Trophoblast cell (in vitro differentiated cells and primary cell): Measurements from ENCODE around the gene RNGTT.
A peak's percentile ranks its signal among the peaks of the same experiment; 100 is the strongest.
"Not testable (repeated sequence)": the region's sequence is repeated elsewhere in the genome, so short reads cannot be mapped to it uniquely, and the experiment has no call there.

Experiments
- DNase-seq, 2 donors: peaks; one replicate each; pipeline ENCODE4 v3.0.0-alpha.2; 2016
- H2AFZ ChIP-seq: 2 replicates; pipeline ENCODE4 v1.6.1; 2013; ENCODE audit warnings: low read length, moderate library complexity, mild to moderate bottlenecking; ENCODE audit not compliant: insufficient read depth, poor library complexity
- H2AK5ac ChIP-seq: 2 replicates; pipeline ENCODE4 v1.6.1; 2013; ENCODE audit warnings: mild to moderate bottlenecking, low read length
- H2BK120ac ChIP-seq: 2 replicates; pipeline ENCODE4 v1.6.1; 2013; ENCODE audit warnings: low read length, mild to moderate bottlenecking, moderate library complexity; ENCODE audit not compliant: insufficient read depth, poor library complexity
- H2BK12ac ChIP-seq: 2 replicates; pipeline ENCODE4 v1.6.1; 2013; ENCODE audit warnings: mild to moderate bottlenecking, low read length, moderate library complexity
- H2BK5ac ChIP-seq: 2 replicates; pipeline ENCODE4 v1.6.1; 2013; ENCODE audit warnings: low read length, low read depth, moderate library complexity, mild to moderate bottlenecking; ENCODE audit not compliant: poor library complexity
- H3K14ac ChIP-seq: 2 replicates; pipeline ENCODE4 v1.6.1; 2013; ENCODE audit warnings: mild to moderate bottlenecking, low read length
- H3K18ac ChIP-seq: 2 replicates; pipeline ENCODE4 v1.6.1; 2013; ENCODE audit warnings: mild to moderate bottlenecking, low read length
- H3K23ac ChIP-seq: 2 replicates; pipeline ENCODE4 v1.6.1; 2013; ENCODE audit warnings: low read length
- H3K27ac ChIP-seq: 2 replicates; pipeline ENCODE4 v1.5.1; 2013; ENCODE audit warnings: low read depth, mild to moderate bottlenecking, inconsistent platforms, low read length, moderate library complexity
- H3K27me3 ChIP-seq: 2 replicates; pipeline ENCODE4 v1.6.1; 2013; ENCODE audit warnings: inconsistent platforms, mild to moderate bottlenecking, low read length, moderate library complexity; ENCODE audit not compliant: insufficient read depth
- H3K36me3 ChIP-seq, 2 experiments: 1 replicate in 1 of 2; 2 replicates in 1 of 2; pipeline ENCODE4 v1.6.1; 2013; ENCODE audit warnings: low read length in 2 of 2, mild to moderate bottlenecking in 2 of 2, moderate library complexity in 1 of 2; ENCODE audit not compliant: insufficient read depth in 2 of 2, control insufficient read depth in 1 of 2
- H3K4ac ChIP-seq: 2 replicates; pipeline ENCODE4 v1.6.1; 2013; ENCODE audit warnings: low read depth, mild to moderate bottlenecking, low read length, moderate library complexity
- H3K4me1 ChIP-seq, 2 experiments: 1 replicate in 1 of 2; 2 replicates in 1 of 2; pipeline ENCODE4 v1.6.1; 2013; ENCODE audit warnings: low read length in 2 of 2, mild to moderate bottlenecking in 2 of 2, moderate library complexity in 1 of 2; ENCODE audit not compliant: insufficient read depth in 2 of 2, control insufficient read depth in 1 of 2
- H3K4me2 ChIP-seq: 2 replicates; pipeline ENCODE4 v1.6.1; 2013; ENCODE audit warnings: inconsistent platforms, mild to moderate bottlenecking, low read length, moderate library complexity
- H3K4me3 ChIP-seq: 2 replicates; pipeline ENCODE4 v1.5.1; 2013; ENCODE audit warnings: mild to moderate bottlenecking, low read depth, low read length, inconsistent platforms
- H3K79me1 ChIP-seq: one replicate; pipeline ENCODE4 v1.6.1; 2013; ENCODE audit warnings: low read length
- H3K79me2 ChIP-seq: 2 replicates; pipeline ENCODE4 v1.6.1; 2013; ENCODE audit warnings: low read length, mild to moderate bottlenecking; ENCODE audit not compliant: control insufficient read depth, insufficient read depth, poor library complexity
- H3K9ac ChIP-seq: 2 replicates; pipeline ENCODE4 v1.6.1; 2013; ENCODE audit warnings: mild to moderate bottlenecking, low read length
- H3K9me3 ChIP-seq: 2 replicates; pipeline ENCODE4 v1.6.1; 2013; ENCODE audit warnings: low read depth, mild to moderate bottlenecking, control low read depth, inconsistent platforms, low read length; ENCODE audit not compliant: insufficient read depth
- H4K12ac ChIP-seq: 2 replicates; pipeline ENCODE4 v1.6.1; 2013; ENCODE audit warnings: low read depth, mild to moderate bottlenecking, low read length, moderate library complexity
- H4K8ac ChIP-seq: 2 replicates; pipeline ENCODE4 v1.6.1; 2013; ENCODE audit warnings: low read depth, mild to moderate bottlenecking, low read length, moderate library complexity
- H4K91ac ChIP-seq: one replicate; pipeline ENCODE4 v1.6.1; 2013; ENCODE audit warnings: low read depth, mild to moderate bottlenecking, low read length, moderate library complexity
- WGBS: extraction: QIAGEN DNeasy Blood & Tissue Kit; methylation state at CpG from one replicate; pipeline ENCODE4 v1.1.7; 2013; ENCODE audit warnings: missing lambda C conversion rate; ENCODE audit not compliant: insufficient read length, insufficient coverage; ENCODE audit errors: extremely low coverage; 5-methylcytosine and 5-hydroxymethylcytosine counted together

The RNGTT gene

GRCh38 chr6:88908598-88909548 is 54.5 kb downstream of the RNGTT start:
- Histone ChIP-seq H2BK12ac (no peak overlapping the region), H3K4me1 (no peaks in the 10 kb centered on the region), H3K23ac (no peak overlapping the region), H3K9ac (no peak overlapping the region), H2AFZ (no peak overlapping the region), H4K12ac (no peak overlapping the region), H3K27ac (no peak overlapping the region), H2BK120ac (no peak overlapping the region), H3K14ac (no peak overlapping the region), H3K4me2 (no peak overlapping the region), H3K27me3 (no peaks in the 10 kb centered on the region), H3K4ac (no peak overlapping the region), H2AK5ac (no peak overlapping the region), H3K79me2 (no peaks in the 10 kb centered on the region), H3K4me3 (no peak overlapping the region), H3K9me3 (no peaks in the 10 kb centered on the region), H3K36me3 (peaks cover 3% of the 10 kb centered on the region in 2 experiments), H3K79me1 (no peaks in the 10 kb centered on the region), H4K91ac (no peak overlapping the region), H2BK5ac (no peak overlapping the region), H3K18ac (peak overlapping the region; percentile 62), H4K8ac (no peak overlapping the region)
- WGBS: no CpG with 5 or more reads among the region's 9 CpGs
- no peak for DNase-seq

GRCh38 chr6:88907148-88907547 is 56.3 kb downstream of the RNGTT start:
- not testable (repeated sequence) for H3K27me3 ChIP-seq, DNase-seq, H3K9ac ChIP-seq, H3K79me2 ChIP-seq, H2BK12ac ChIP-seq, H3K18ac ChIP-seq, H3K4me3 ChIP-seq, H2BK5ac ChIP-seq, H3K4me2 ChIP-seq, H2AFZ ChIP-seq, H4K91ac ChIP-seq, H2AK5ac ChIP-seq, H3K14ac ChIP-seq, H3K79me1 ChIP-seq, H3K4me1 ChIP-seq, H3K23ac ChIP-seq, H2BK120ac ChIP-seq, H4K8ac ChIP-seq, H3K27ac ChIP-seq, H3K9me3 ChIP-seq, H3K36me3 ChIP-seq, H3K4ac ChIP-seq, H4K12ac ChIP-seq
- WGBS: no CpG with 5 or more reads among the region's 2 CpGs

- Histone ChIP-seq H2AK5ac (no peak overlapping the region), H2BK5ac (no peak overlapping the region), H3K4ac (no peak overlapping the region), H4K8ac (no peak overlapping the region), H3K4me3 (no peak overlapping the region), H3K9me3 (no peaks in the 10 kb centered on the region), H3K23ac (no peak overlapping the region), H3K14ac (no peak overlapping the region), H3K18ac (no peak overlapping the region), H3K27ac (no peak overlapping the region), H3K4me2 (no peak overlapping the region), H3K4me1 (no peaks in the 10 kb centered on the region), H3K79me1 (no peaks in the 10 kb centered on the region), H4K91ac (no peak overlapping the region), H3K9ac (no peak overlapping the region), H3K36me3 (no peaks in the 10 kb centered on the region), H3K79me2 (no peaks in the 10 kb centered on the region), H4K12ac (no peak overlapping the region), H2BK120ac (no peak overlapping the region), H2AFZ (no peak overlapping the region), H3K27me3 (no peaks in the 10 kb centered on the region), H2BK12ac (no peak overlapping the region)
- no CpG with 5 or more reads among the region's 2 CpGs for WGBS
- peak in 1 of 2 donors; percentile 8 for DNase-seq
Measured at GRCh38 chr6:88899569-88900316, 63.7 kb downstream of the RNGTT start.

GRCh38 chr6:88895911-88896310 is 67.5 kb downstream of the RNGTT start:
- no peak overlapping the region for H3K4me3 ChIP-seq
- H4K91ac ChIP-seq: no peak overlapping the region
- no peak overlapping the region for H2BK120ac ChIP-seq
- no peaks in the 10 kb centered on the region for H3K27me3 ChIP-seq
- H3K9me3 ChIP-seq: no peaks in the 10 kb centered on the region
- no peak overlapping the region for H3K18ac ChIP-seq
- no peak overlapping the region for H2AFZ ChIP-seq
- no peak for DNase-seq
- no peak overlapping the region for H4K8ac ChIP-seq
- H3K14ac ChIP-seq: no peak overlapping the region
- no peak overlapping the region for H2AK5ac ChIP-seq
- no peak overlapping the region for H3K4ac ChIP-seq
- H3K23ac ChIP-seq: no peak overlapping the region
- 100% methylated on average over 2 of the region's 2 CpGs for WGBS
- no peaks in the 10 kb centered on the region for H3K79me2 ChIP-seq
- no peaks in the 10 kb centered on the region for H3K4me1 ChIP-seq
- H3K27ac ChIP-seq: no peak overlapping the region
- no peak overlapping the region for H2BK5ac ChIP-seq
- H3K9ac ChIP-seq: no peak overlapping the region
- peaks cover 0 to 2% of the 10 kb centered on the region in 2 experiments for H3K36me3 ChIP-seq
- H2BK12ac ChIP-seq: no peak overlapping the region
- no peaks in the 10 kb centered on the region for H3K79me1 ChIP-seq
- H3K4me2 ChIP-seq: no peak overlapping the region
- H4K12ac ChIP-seq: no peak overlapping the region
